MM.1S (cell line): ENCODE measurements around the gene SCGB1C2.

Experiments used
- DNase-seq: peaks from one replicate; pipeline ENCODE4 v3.0.0-alpha.2; 2015
- H2AFZ ChIP-seq: fragments of 300-600 bp; sonication (generic); 2 replicates; pipeline ENCODE4 v1.6.0; 2016; ENCODE audit warnings: antibody characterized with exemption, low read length
- H3F3A ChIP-seq: fragments of 300-600 bp; sonication (generic); 2 replicates; pipeline ENCODE4 v1.6.1; 2016; ENCODE audit warnings: mild to moderate bottlenecking, antibody characterized with exemption, low read length, moderate library complexity, mixed read lengths; ENCODE audit not compliant: insufficient read depth
- H3K27ac ChIP-seq: fragments of 300-600 bp; sonication (generic); 2 replicates; pipeline ENCODE4 v1.5.1; 2016; ENCODE audit warnings: mild to moderate bottlenecking, low read length
- H3K27me3 ChIP-seq: fragments of 300-600 bp; sonication (generic); replicated peaks from 2 replicates; pipeline ENCODE4 v1.6.0; 2016; ENCODE audit warnings: low read length; ENCODE audit not compliant: insufficient read depth
- H3K36me3 ChIP-seq: fragments of 300-600 bp; sonication (generic); replicated peaks from 2 replicates; pipeline ENCODE4 v1.6.1; 2016; ENCODE audit warnings: mild to moderate bottlenecking, low read length, mixed read lengths; ENCODE audit not compliant: insufficient read depth
- H3K4me1 ChIP-seq: fragments of 300-600 bp; sonication (generic); 2 replicates; pipeline ENCODE4 v1.6.1; 2016; ENCODE audit warnings: low read length, mixed read lengths
- H3K4me2 ChIP-seq: fragments of 300-600 bp; sonication (generic); 2 replicates; pipeline ENCODE4 v1.6.0; 2016; ENCODE audit warnings: low read depth, low read length
- H3K4me3 ChIP-seq: fragments of 300-600 bp; sonication (generic); 2 replicates; pipeline ENCODE4 v1.5.1; 2016; ENCODE audit warnings: low read length, mixed read lengths
- H3K79me2 ChIP-seq: fragments of 300-600 bp; sonication (generic); 2 replicates; pipeline ENCODE4 v1.6.1; 2016; ENCODE audit warnings: mixed run types, low read length, mixed read lengths
- H3K9ac ChIP-seq: fragments of 300-600 bp; sonication (generic); 2 replicates; pipeline ENCODE4 v1.6.1; 2016; ENCODE audit warnings: low read length, mixed read lengths
- H3K9me2 ChIP-seq: fragments of 300-600 bp; sonication (generic); replicated peaks from 2 replicates; pipeline ENCODE4 v1.6.1; 2016; ENCODE audit warnings: mild to moderate bottlenecking, low read length, mixed read lengths; ENCODE audit not compliant: insufficient read depth
- H3K9me3 ChIP-seq: fragments of 300-600 bp; sonication (generic); replicated peaks from 2 replicates; pipeline ENCODE4 v1.6.1; 2016; ENCODE audit warnings: mild to moderate bottlenecking, low read length, mixed read lengths; ENCODE audit not compliant: insufficient read depth
- H4K20me1 ChIP-seq: fragments of 300-600 bp; sonication (generic); 2 replicates; pipeline ENCODE4 v1.6.1; 2016; ENCODE audit warnings: mild to moderate bottlenecking, low read length, moderate library complexity, mixed read lengths; ENCODE audit not compliant: insufficient read depth
- EZH2 ChIP-seq: fragments of 300-600 bp; sonication (generic); optimal IDR thresholded peaks from 2 replicates; pipeline ENCODE3; 2017; ENCODE audit warnings: low read depth, mild to moderate bottlenecking, antibody characterized with exemption, low read length, mixed read lengths
- EZH2phosphoT487 ChIP-seq: fragments of 300-600 bp; sonication (generic); IDR thresholded peaks from 2 replicates; pipeline ENCODE4 v1.6.1; 2018; ENCODE audit warnings: antibody characterized with exemption, low read length
- TF ChIP-seq, protein P1 (sequence below): fragments of 300-600 bp; sonication (generic); IDR thresholded peaks from 2 replicates; pipeline ENCODE4 v1.5.1; 2016; ENCODE audit warnings: antibody characterized with exemption, low read length, mixed read lengths

The SCGB1C2 gene

DNA sequence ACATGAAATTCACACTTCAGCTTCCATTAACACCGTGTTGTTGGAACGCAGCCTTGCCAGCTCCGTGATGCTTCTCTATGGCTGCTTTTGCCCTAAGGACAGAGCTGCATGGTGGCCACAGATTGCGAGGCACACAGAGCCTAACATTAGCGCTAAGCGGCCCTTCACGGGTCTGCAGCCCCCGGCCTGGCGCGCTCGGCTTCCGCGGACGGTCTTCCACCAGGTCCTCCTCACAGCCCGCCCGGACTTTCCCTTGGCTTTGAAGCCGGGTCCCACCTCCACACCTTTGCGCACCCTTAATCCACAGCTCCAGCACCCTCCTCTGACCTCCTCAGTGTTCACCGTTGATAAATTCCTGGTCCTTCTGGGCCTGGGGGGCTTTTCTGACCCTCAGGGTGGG lies 19.6 kb downstream of the SCGB1C2 start:
- no peak overlapping the region for H2AFZ ChIP-seq
- no peaks in the 10 kb centered on the region for H3K79me2 ChIP-seq
- no peak overlapping the region for H3K4me3 ChIP-seq
- TF ChIP-seq EZH2 = no peak
- H3K36me3 ChIP-seq = no peaks in the 10 kb centered on the region
- DNase-seq = no peak
- H3K9me2 ChIP-seq = no peaks in the 10 kb centered on the region
- no peaks in the 10 kb centered on the region for H3F3A ChIP-seq
- peaks cover 93% of the 10 kb centered on the region for H3K27me3 ChIP-seq
- H3K4me2 ChIP-seq = no peak overlapping the region
- no peaks in the 10 kb centered on the region for H3K4me1 ChIP-seq
- H4K20me1 ChIP-seq = no peaks in the 10 kb centered on the region
- no peak overlapping the region for H3K27ac ChIP-seq
- no peaks in the 10 kb centered on the region for H3K9me3 ChIP-seq
- H3K9ac ChIP-seq = no peak overlapping the region

DNA sequence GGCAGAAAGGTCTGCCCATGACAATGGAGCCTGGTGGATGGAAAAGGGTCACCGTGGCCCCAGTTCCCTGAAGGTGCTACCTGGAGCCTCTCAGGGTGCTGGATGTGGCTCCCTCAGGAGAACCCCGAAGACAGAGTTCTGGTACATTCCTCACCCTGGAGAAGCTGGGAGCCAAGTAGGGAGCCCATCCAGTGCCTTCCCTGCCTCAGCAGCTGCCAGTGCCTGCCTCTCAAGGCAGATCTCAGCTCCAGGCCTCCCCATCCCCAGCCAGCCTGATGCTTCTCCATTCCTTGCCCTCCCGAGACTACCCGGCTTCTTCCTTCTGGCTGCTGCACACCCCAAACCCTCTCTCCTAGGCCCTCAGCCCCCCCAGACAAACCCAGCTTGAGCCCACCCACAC lies 20.5 kb downstream of the SCGB1C2 start:
- Histone ChIP-seq H3K4me2 (no peak overlapping the region), H3K9me3 (no peaks in the 10 kb centered on the region), H3F3A (no peaks in the 10 kb centered on the region), H3K27ac (no peak overlapping the region), H3K36me3 (no peaks in the 10 kb centered on the region), H3K27me3 (peaks cover 93% of the 10 kb centered on the region), H2AFZ (no peak overlapping the region), H3K4me3 (no peak overlapping the region), H4K20me1 (no peaks in the 10 kb centered on the region), H3K9me2 (no peaks in the 10 kb centered on the region), H3K79me2 (no peaks in the 10 kb centered on the region), H3K9ac (no peak overlapping the region), H3K4me1 (no peaks in the 10 kb centered on the region)
- TF ChIP-seq, protein P1, sequence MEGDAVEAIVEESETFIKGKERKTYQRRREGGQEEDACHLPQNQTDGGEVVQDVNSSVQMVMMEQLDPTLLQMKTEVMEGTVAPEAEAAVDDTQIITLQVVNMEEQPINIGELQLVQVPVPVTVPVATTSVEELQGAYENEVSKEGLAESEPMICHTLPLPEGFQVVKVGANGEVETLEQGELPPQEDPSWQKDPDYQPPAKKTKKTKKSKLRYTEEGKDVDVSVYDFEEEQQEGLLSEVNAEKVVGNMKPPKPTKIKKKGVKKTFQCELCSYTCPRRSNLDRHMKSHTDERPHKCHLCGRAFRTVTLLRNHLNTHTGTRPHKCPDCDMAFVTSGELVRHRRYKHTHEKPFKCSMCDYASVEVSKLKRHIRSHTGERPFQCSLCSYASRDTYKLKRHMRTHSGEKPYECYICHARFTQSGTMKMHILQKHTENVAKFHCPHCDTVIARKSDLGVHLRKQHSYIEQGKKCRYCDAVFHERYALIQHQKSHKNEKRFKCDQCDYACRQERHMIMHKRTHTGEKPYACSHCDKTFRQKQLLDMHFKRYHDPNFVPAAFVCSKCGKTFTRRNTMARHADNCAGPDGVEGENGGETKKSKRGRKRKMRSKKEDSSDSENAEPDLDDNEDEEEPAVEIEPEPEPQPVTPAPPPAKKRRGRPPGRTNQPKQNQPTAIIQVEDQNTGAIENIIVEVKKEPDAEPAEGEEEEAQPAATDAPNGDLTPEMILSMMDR = no peak
- TF ChIP-seq EZH2 (no peak), EZH2phosphoT487 (no peak)
- no peak for DNase-seq

DNA sequence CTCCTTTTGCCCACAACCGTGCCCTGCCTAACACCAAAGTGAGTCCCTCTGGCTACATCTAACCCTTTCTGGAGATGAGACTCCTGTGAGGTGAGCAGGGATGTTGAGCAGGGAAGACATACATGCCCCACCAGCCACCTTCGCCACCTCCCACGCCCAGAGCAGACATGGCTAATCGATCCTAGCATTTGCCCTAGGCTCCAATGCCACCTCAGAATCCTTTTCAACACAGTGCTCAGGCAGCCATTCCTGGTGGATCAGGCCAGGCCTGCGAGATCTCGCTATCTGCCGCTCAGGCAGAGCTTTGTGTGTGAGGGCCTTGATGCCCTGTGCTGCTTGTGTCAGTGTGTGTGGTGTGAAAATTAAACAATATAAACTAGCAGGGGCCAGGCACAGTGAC lies 21.0 kb downstream of the SCGB1C2 start:
- Histone ChIP-seq H4K20me1 (no peaks in the 10 kb centered on the region), H3K27ac (no peak overlapping the region), H3K36me3 (no peaks in the 10 kb centered on the region), H3K79me2 (no peaks in the 10 kb centered on the region), H3K27me3 (peaks cover 95% of the 10 kb centered on the region), H3K9me2 (no peaks in the 10 kb centered on the region), H3F3A (no peaks in the 10 kb centered on the region), H3K4me3 (no peak overlapping the region), H3K4me1 (no peaks in the 10 kb centered on the region), H3K9me3 (no peaks in the 10 kb centered on the region), H3K9ac (no peak overlapping the region), H2AFZ (no peak overlapping the region), H3K4me2 (no peak overlapping the region)
- TF ChIP-seq, protein P1 = no peak
- no peak for DNase-seq

DNA sequence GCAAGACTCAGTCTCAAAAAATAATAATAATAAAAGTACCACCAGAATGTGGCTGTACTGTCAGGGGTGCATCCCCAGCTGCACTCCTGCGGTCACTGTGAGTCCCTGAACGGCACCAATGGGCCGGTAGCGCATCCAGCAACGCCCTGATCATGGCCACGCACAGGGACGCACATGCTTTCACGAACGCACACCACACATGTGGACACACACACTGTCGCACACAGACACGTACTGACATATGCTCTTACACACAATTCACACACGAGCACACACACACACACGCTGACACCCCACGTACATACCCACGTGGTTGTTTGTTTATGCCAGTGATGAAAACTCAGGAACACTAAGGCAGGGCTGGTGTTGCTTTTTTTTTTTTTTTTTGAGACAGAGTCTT lies 22.2 kb downstream of the SCGB1C2 start:
- H4K20me1 ChIP-seq = no peaks in the 10 kb centered on the region
- no peak overlapping the region for H3K9ac ChIP-seq
- no peak for DNase-seq
- no peak overlapping the region for H3K4me2 ChIP-seq
- H3F3A ChIP-seq = no peaks in the 10 kb centered on the region
- no peak for TF ChIP-seq EZH2
- TF ChIP-seq, protein P1 = no peak
- H3K79me2 ChIP-seq = no peaks in the 10 kb centered on the region
- no peaks in the 10 kb centered on the region for H3K9me3 ChIP-seq
- no peak overlapping the region for H3K4me3 ChIP-seq
- no peak overlapping the region for H3K27ac ChIP-seq
- H3K9me2 ChIP-seq = no peaks in the 10 kb centered on the region
- H3K36me3 ChIP-seq = no peaks in the 10 kb centered on the region
- peaks cover 98% of the 10 kb centered on the region for H3K27me3 ChIP-seq
- no peak overlapping the region for H2AFZ ChIP-seq
- H3K4me1 ChIP-seq = no peaks in the 10 kb centered on the region
